Karpas-422 (cell line): ENCODE results near the gene RPS19. TPM values are rescaled to one million over a fixed set of nuclear protein-coding genes. Genes with fewer than 3 reads are reported as not detected.

Source experiments
- DNase-seq: peaks from one replicate; pipeline ENCODE4 v3.0.0-alpha.2; 2015
- H2AFZ ChIP-seq: fragments of 200-600 bp; sonication (generic); 2 replicates; pipeline ENCODE4 v1.6.1; 2014; ENCODE audit warnings: antibody characterized with exemption, low read length, mixed read lengths
- H3K27ac ChIP-seq: fragments of 200-600 bp; sonication (generic); 2 replicates; pipeline ENCODE4 v1.5.1; 2014; ENCODE audit warnings: mild to moderate bottlenecking, low read length, moderate library complexity
- H3K27me3 ChIP-seq: fragments of 200-600 bp; sonication (generic); 2 replicates; pipeline ENCODE4 v1.6.1; 2014; ENCODE audit warnings: low read length, mixed read lengths
- H3K36me3 ChIP-seq: fragments of 200-600 bp; sonication (generic); 2 replicates; pipeline ENCODE4 v1.6.1; 2014; ENCODE audit warnings: low read length, mixed read lengths; ENCODE audit not compliant: insufficient read depth
- H3K4me1 ChIP-seq: fragments of 200-600 bp; sonication (generic); 2 replicates; pipeline ENCODE4 v1.6.1; 2014; ENCODE audit warnings: mild to moderate bottlenecking, low read length, mixed read lengths
- H3K4me2 ChIP-seq: fragments of 200-600 bp; sonication (generic); 2 replicates; pipeline ENCODE4 v1.6.1; 2014; ENCODE audit warnings: low read length, low read depth, mild to moderate bottlenecking; ENCODE audit not compliant: poor library complexity, severe bottlenecking
- H3K4me3 ChIP-seq: fragments of 200-600 bp; sonication (generic); 2 replicates; pipeline ENCODE4 v1.5.1; 2014; ENCODE audit warnings: mild to moderate bottlenecking, antibody characterized with exemption, low read length, mixed read lengths
- H3K79me2 ChIP-seq: fragments of 200-600 bp; sonication (generic); 2 replicates; pipeline ENCODE4 v1.6.1; 2014; ENCODE audit warnings: mild to moderate bottlenecking, low read length, mixed read lengths
- H3K9ac ChIP-seq: fragments of 200-600 bp; sonication (generic); 2 replicates; pipeline ENCODE4 v1.6.0; 2014; ENCODE audit warnings: low read length
- H3K9me2 ChIP-seq: fragments of 200-600 bp; sonication (generic), shearing (Covaris generic); replicated peaks from 2 replicates; pipeline ENCODE4 v1.6.0; 2014; ENCODE audit warnings: mild to moderate bottlenecking, low read length, moderate library complexity; ENCODE audit not compliant: insufficient read depth
- H3K9me3 ChIP-seq: fragments of 300-700, 200-600 bp; sonication (generic); 2 replicates; pipeline ENCODE4 v1.6.1; 2014; ENCODE audit warnings: low read length, mixed read lengths
- H4K20me1 ChIP-seq: fragments of 200-600 bp; sonication (generic); 2 replicates; pipeline ENCODE4 v1.6.1; 2014; ENCODE audit warnings: mild to moderate bottlenecking, antibody characterized with exemption, low read length, low read depth; ENCODE audit not compliant: insufficient read depth
- total RNA-seq: library from RNA; depleted of rRNA; stranded (reverse); fragments of >200 nt; shearing (Covaris generic); gene quantifications from 2 replicates; pipeline ENCODE4 v1.2.3, GENCODE V29; 2014; ENCODE audit warnings: low replicate concordance

The RPS19 gene
- total RNA-seq, 1 experiment from 2014 or later = 2,482 TPM

GRCh38 chr19:41902594-41902993 lies 42.5 kb downstream of the RPS19 start:
- H3K4me3 ChIP-seq = no peak overlapping the region
- no peak overlapping the region for H2AFZ ChIP-seq
- H3K36me3 ChIP-seq = peaks cover 18% of the 10 kb centered on the region
- H3K4me1 ChIP-seq = no peaks in the 10 kb centered on the region
- H3K27ac ChIP-seq = no peak overlapping the region
- no peak for DNase-seq
- no peak overlapping the region for H3K9ac ChIP-seq
- no peaks in the 10 kb centered on the region for H3K27me3 ChIP-seq
- no peaks in the 10 kb centered on the region for H3K9me2 ChIP-seq
- no peaks in the 10 kb centered on the region for H3K79me2 ChIP-seq
- H3K9me3 ChIP-seq = no peaks in the 10 kb centered on the region
- no peak overlapping the region for H3K4me2 ChIP-seq
- H4K20me1 ChIP-seq = no peaks in the 10 kb centered on the region

- Histone ChIP-seq H3K79me2 (no peaks in the 10 kb centered on the region), H2AFZ (no peak overlapping the region), H4K20me1 (no peaks in the 10 kb centered on the region), H3K9me2 (no peaks in the 10 kb centered on the region), H3K27me3 (no peaks in the 10 kb centered on the region), H3K4me2 (no peak overlapping the region), H3K27ac (no peak overlapping the region), H3K9ac (no peak overlapping the region), H3K4me3 (no peak overlapping the region), H3K36me3 (peaks cover 12% of the 10 kb centered on the region), H3K4me1 (no peaks in the 10 kb centered on the region), H3K9me3 (no peaks in the 10 kb centered on the region)
- no peak for DNase-seq
Measured at GRCh38 chr19:41903193-41903953, 43.3 kb downstream of the RPS19 start.

- H3K9me3 ChIP-seq = no peaks in the 10 kb centered on the region
- no peaks in the 10 kb centered on the region for H3K4me1 ChIP-seq
- H3K27ac ChIP-seq = no peak overlapping the region
- H3K9me2 ChIP-seq = no peaks in the 10 kb centered on the region
- H3K4me2 ChIP-seq = no peak overlapping the region
- H2AFZ ChIP-seq = no peak overlapping the region
- no peaks in the 10 kb centered on the region for H3K79me2 ChIP-seq
- no peaks in the 10 kb centered on the region for H3K27me3 ChIP-seq
- DNase-seq = no peak
- H3K36me3 ChIP-seq = peaks cover 12% of the 10 kb centered on the region
- H3K9ac ChIP-seq = no peak overlapping the region
- no peak overlapping the region for H3K4me3 ChIP-seq
- no peaks in the 10 kb centered on the region for H4K20me1 ChIP-seq
Measured at GRCh38 chr19:41904118-41904870, 44.2 kb downstream of the RPS19 start.

- Histone ChIP-seq H3K9me3 (no peaks in the 10 kb centered on the region), H3K79me2 (no peaks in the 10 kb centered on the region), H3K27me3 (no peaks in the 10 kb centered on the region), H3K9me2 (no peaks in the 10 kb centered on the region), H3K4me3 (no peak overlapping the region), H3K4me1 (no peaks in the 10 kb centered on the region), H3K27ac (no peak overlapping the region), H3K4me2 (no peak overlapping the region), H3K9ac (no peak overlapping the region), H2AFZ (no peak overlapping the region), H4K20me1 (peaks cover 7% of the 10 kb centered on the region; the same call in 1 of the 2 replicates), H3K36me3 (peaks cover 9% of the 10 kb centered on the region)
- no peak for DNase-seq
Measured at GRCh38 chr19:41905273-41906002, 45.4 kb downstream of the RPS19 start.

GRCh38 chr19:41906271-41906670 lies 46.2 kb downstream of the RPS19 start:
- H4K20me1 ChIP-seq = peaks cover 11% of the 10 kb centered on the region; the same call in 1 of the 2 replicates
- H3K36me3 ChIP-seq = peaks cover 8% of the 10 kb centered on the region
- no peak overlapping the region for H2AFZ ChIP-seq
- H3K4me1 ChIP-seq = no peaks in the 10 kb centered on the region
- H3K9me2 ChIP-seq = no peaks in the 10 kb centered on the region
- no peaks in the 10 kb centered on the region for H3K79me2 ChIP-seq
- H3K9ac ChIP-seq = no peak overlapping the region
- no peaks in the 10 kb centered on the region for H3K9me3 ChIP-seq
- no peak overlapping the region for H3K4me3 ChIP-seq
- H3K27ac ChIP-seq = no peak overlapping the region
- DNase-seq = no peak
- no peaks in the 10 kb centered on the region for H3K27me3 ChIP-seq
- H3K4me2 ChIP-seq = no peak overlapping the region

GRCh38 chr19:41906916-41907680 lies 47.0 kb downstream of the RPS19 start:
- Histone ChIP-seq H3K9ac (no peak overlapping the region), H3K4me1 (peaks cover 7% of the 10 kb centered on the region; the same call in 1 of the 2 replicates), H3K4me2 (no peak overlapping the region), H3K4me3 (no peak overlapping the region), H3K79me2 (no peaks in the 10 kb centered on the region), H4K20me1 (peaks cover 11% of the 10 kb centered on the region; the same call in 1 of the 2 replicates), H3K9me3 (no peaks in the 10 kb centered on the region), H3K9me2 (no peaks in the 10 kb centered on the region), H2AFZ (no peak overlapping the region), H3K27ac (no peak overlapping the region), H3K36me3 (peaks cover 2% of the 10 kb centered on the region; the same call in 1 of the 2 replicates), H3K27me3 (no peaks in the 10 kb centered on the region)
- no peak for DNase-seq

- no peaks in the 10 kb centered on the region for H3K9me2 ChIP-seq
- H3K36me3 ChIP-seq = peaks cover 2% of the 10 kb centered on the region; the same call in 1 of the 2 replicates
- H3K27ac ChIP-seq = no peak overlapping the region
- H3K27me3 ChIP-seq = no peaks in the 10 kb centered on the region
- no peaks in the 10 kb centered on the region for H3K79me2 ChIP-seq
- H4K20me1 ChIP-seq = peaks cover 15% of the 10 kb centered on the region; the same call in 1 of the 2 replicates
- H3K9ac ChIP-seq = no peak overlapping the region
- H2AFZ ChIP-seq = no peak overlapping the region
- DNase-seq = no peak
- H3K4me2 ChIP-seq = no peak overlapping the region
- peaks cover 10% of the 10 kb centered on the region for H3K4me1 ChIP-seq
- no peaks in the 10 kb centered on the region for H3K9me3 ChIP-seq
- H3K4me3 ChIP-seq = no peak overlapping the region
Measured at GRCh38 chr19:41907994-41908615, 48.0 kb downstream of the RPS19 start.
